GM12872 (cell line): ENCODE results near the gene RAD51B.

Experiments used
- CTCF ChIP-seq: IDR thresholded peaks from 3 replicates; pipeline ENCODE4 v1.5.1; 2011; ENCODE audit warnings: low read depth, mild to moderate bottlenecking, low read length, moderate library complexity; ENCODE audit not compliant: insufficient read depth

RAD51B gene

GRCh38 chr14:68657300-68658028, 837.9 kb downstream of the RAD51B start:
- no peak for TF ChIP-seq CTCF

GRCh38 chr14:68658029-68658509, 838.5 kb downstream of the RAD51B start:
- TF ChIP-seq CTCF: no peak

- no peak for TF ChIP-seq CTCF
Measured at GRCh38 chr14:68658943-68659931, 839.7 kb downstream of the RAD51B start.

GRCh38 chr14:68660495-68660894, 840.9 kb downstream of the RAD51B start:
- no peak for TF ChIP-seq CTCF

GRCh38 chr14:68661226-68662225, 841.9 kb downstream of the RAD51B start:
- no peak for TF ChIP-seq CTCF

- no peak for TF ChIP-seq CTCF
Measured at GRCh38 chr14:68662392-68662791, 842.8 kb downstream of the RAD51B start.
